Stimulated activated CD8-positive, alpha-beta memory T cell treated with anti-CD3 and anti-CD28 coated beads, Interleukin-15, amount 100 ng/mL, for 24 hours (primary cell): ENCODE measurements around the gene SPDYE3.
A peak's percentile ranks its signal among the peaks of the same experiment; 100 is the strongest.
"Not testable (repeated sequence)": the region's sequence is repeated elsewhere in the genome, so short reads cannot be mapped to it uniquely, and the experiment has no call there.

Source experiments
- DNase-seq: peaks from one replicate; pipeline ENCODE4 v3.0.0-alpha.2; 2020; ENCODE audit warnings: low read depth

SPDYE3 gene

GRCh38 chr7:100307402-100307801 is at the start of gene SPDYE3:
Gene SPDYE3 (plus strand): TSS chr7:100307702. CDS start chr7:100307886, 184 bp downstream.
- DNase-seq: not testable (repeated sequence)

- DNase-seq: not testable (repeated sequence)
Observed at GRCh38 chr7:100259984-100260383, 47.5 kb upstream of the SPDYE3 start.

- not testable (repeated sequence) for DNase-seq
Observed at GRCh38 chr7:100262896-100263295, 44.6 kb upstream of the SPDYE3 start.

- DNase-seq: not testable (repeated sequence)
Observed at GRCh38 chr7:100264223-100264622, 43.3 kb upstream of the SPDYE3 start.

GRCh38 chr7:100264669-100265165 is 42.8 kb upstream of the SPDYE3 start:
- not testable (repeated sequence) for DNase-seq

- DNase-seq: not testable (repeated sequence)
Observed at GRCh38 chr7:100265851-100266250, 41.7 kb upstream of the SPDYE3 start.

- no peak for DNase-seq
Observed at GRCh38 chr7:100266576-100267354, 40.7 kb upstream of the SPDYE3 start.

- DNase-seq: no peak
Observed at GRCh38 chr7:100267648-100268047, 39.9 kb upstream of the SPDYE3 start.

GRCh38 chr7:100268882-100269281 is 38.6 kb upstream of the SPDYE3 start:
- not testable (repeated sequence) for DNase-seq

GRCh38 chr7:100269306-100270045 is 38.0 kb upstream of the SPDYE3 start:
- not testable (repeated sequence) for DNase-seq

- DNase-seq: not testable (repeated sequence)
Observed at GRCh38 chr7:100270046-100270918, 37.2 kb upstream of the SPDYE3 start.

GRCh38 chr7:100270941-100271593 is 36.4 kb upstream of the SPDYE3 start:
- DNase-seq: not testable (repeated sequence)

- DNase-seq: peak; percentile 98
Observed at GRCh38 chr7:100271716-100272537, 35.6 kb upstream of the SPDYE3 start.

- DNase-seq: not testable (repeated sequence)
Observed at GRCh38 chr7:100272538-100272902, 35.0 kb upstream of the SPDYE3 start.

GRCh38 chr7:100275120-100275519 is 32.4 kb upstream of the SPDYE3 start:
- no peak for DNase-seq

GRCh38 chr7:100276126-100276525 is 31.4 kb upstream of the SPDYE3 start:
- DNase-seq: not testable (repeated sequence)

GRCh38 chr7:100282069-100282608 is 25.4 kb upstream of the SPDYE3 start:
- DNase-seq: not testable (repeated sequence)

GRCh38 chr7:100283147-100283546 is 24.4 kb upstream of the SPDYE3 start:
- DNase-seq: not testable (repeated sequence)

GRCh38 chr7:100287191-100287969 is 20.1 kb upstream of the SPDYE3 start:
- DNase-seq: not testable (repeated sequence)
